SK-N-SH (cell line): ENCODE data around the gene MYO1H. TPM values are rescaled to one million over a fixed set of nuclear protein-coding genes. Genes with fewer than 3 reads are reported as not detected.

ENCODE experiments used
- CTCF ChIA-PET: fragments of 300-600, 350-600 bp; formaldehyde crosslinking; extraction: SDS; loops from one replicate; lab custom pipeline; 2021; lab: Yijun Ruan, JAX
- POLR2A ChIA-PET: fragments of 350-600 bp; sonication (Branson Sonifier 250); formaldehyde crosslinking; extraction: SDS; loops from one replicate; lab custom pipeline; 2020; ENCODE audit warnings: antibody characterized with exemption, inconsistent platforms; lab: Yijun Ruan, JAX
- DNase-seq: peaks from one replicate; pipeline ENCODE4 v3.0.0; 2012
- H2AFZ ChIP-seq: fragments of 200-600 bp; sonication (generic); 2 replicates; pipeline ENCODE4 v1.8.1; 2016; ENCODE audit warnings: antibody characterized with exemption, mild to moderate bottlenecking, low read depth
- H3F3A ChIP-seq: fragments of 200-600 bp; sonication (generic); replicated peaks from 2 replicates; pipeline ENCODE3; 2016; ENCODE audit warnings: antibody characterized with exemption, mild to moderate bottlenecking; ENCODE audit not compliant: insufficient read depth
- H3K27ac ChIP-seq, 2 experiments: fragments of 200-500 bp in 1 of 2; fragments of 200-600 bp in 1 of 2; sonication (Bioruptor generic) in 1 of 2; sonication (generic), shearing (Covaris generic) in 1 of 2; 2 replicates each; pipeline versions ENCODE4 v1.5.1 to v1.6.1; 2014 to 2016; ENCODE audit warnings: low read depth in 2 of 2, inconsistent platforms in 1 of 2, low read length in 1 of 2, mild to moderate bottlenecking in 1 of 2, mixed read lengths in 1 of 2
- H3K27me3 ChIP-seq: fragments of 200-600 bp; sonication (generic), shearing (Covaris generic); 2 replicates; pipeline ENCODE4 v1.6.1; 2016; ENCODE audit warnings: mixed run types; ENCODE audit not compliant: insufficient read depth
- H3K36me3 ChIP-seq, 2 experiments: fragments of 200-500 bp in 1 of 2; fragments of 200-600 bp in 1 of 2; sonication (Bioruptor generic) in 1 of 2; sonication (generic) in 1 of 2; replicated peaks in 1 of 2; 2 replicates each; pipeline versions ENCODE3 to v1.5.1; 2014 to 2016; ENCODE audit warnings: low read length in 1 of 2, mild to moderate bottlenecking in 1 of 2; ENCODE audit not compliant: insufficient read depth in 2 of 2, control insufficient read depth in 1 of 2
- H3K4me1 ChIP-seq, 2 experiments: fragments of 200-500 bp in 1 of 2; fragments of 200-600 bp in 1 of 2; sonication (Bioruptor generic) in 1 of 2; sonication (generic), shearing (Covaris generic) in 1 of 2; 2 replicates each; pipeline versions ENCODE4 v1.5.1 to v1.6.1; 2014 to 2016; ENCODE audit warnings: low read depth in 1 of 2, low read length in 1 of 2, mixed run types in 1 of 2; ENCODE audit not compliant: insufficient read depth in 2 of 2, control insufficient read depth in 1 of 2
- H3K4me2 ChIP-seq: fragments of 200-600 bp; sonication (generic), shearing (Covaris generic); 2 replicates; pipeline ENCODE4 v1.6.1; 2017; ENCODE audit warnings: mixed run types
- H3K4me3 ChIP-seq, 2 experiments: fragments of 200-500 bp in 1 of 2; fragments of 200-600 bp in 1 of 2; sonication (Bioruptor generic) in 1 of 2; sonication (generic), shearing (Covaris generic) in 1 of 2; 2 replicates each; pipeline versions ENCODE4 v1.5.1 to v1.8.1; 2014 to 2016; ENCODE audit warnings: low read depth in 2 of 2, inconsistent platforms in 1 of 2, low read length in 1 of 2, mild to moderate bottlenecking in 1 of 2, mixed read lengths in 1 of 2, moderate library complexity in 1 of 2
- H3K79me2 ChIP-seq: fragments of 200-600 bp; sonication (generic); 2 replicates; pipeline ENCODE4 v1.8.1; 2017; ENCODE audit warnings: mild to moderate bottlenecking; ENCODE audit not compliant: insufficient read depth
- H3K9ac ChIP-seq: fragments of 200-600 bp; sonication (generic); 2 replicates; pipeline ENCODE4 v1.6.1; 2017; ENCODE audit warnings: mixed run types
- H3K9me2 ChIP-seq: fragments of 200-600 bp; sonication (generic); 2 replicates; pipeline ENCODE4 v1.6.1; 2017; ENCODE audit warnings: mixed run types
- H3K9me3 ChIP-seq: fragments of 200-600 bp; sonication (generic); 2 replicates; pipeline ENCODE4 v1.6.1; 2017; ENCODE audit warnings: mixed run types, mild to moderate bottlenecking, moderate library complexity
- H4K20me1 ChIP-seq: fragments of 200-600 bp; sonication (generic); 2 replicates; pipeline ENCODE4 v1.6.1; 2017; ENCODE audit warnings: mild to moderate bottlenecking, mixed run types; ENCODE audit not compliant: insufficient read depth
- CHD2 ChIP-seq: fragments of 150-350 bp; IDR thresholded peaks from 2 replicates; pipeline ENCODE4 v1.6.1; 2018; ENCODE audit warnings: low read length; ENCODE audit not compliant: partially characterized antibody
- ELF1 ChIP-seq: IDR thresholded peaks from 2 replicates; pipeline ENCODE4 v1.4.0; 2012
- EZH2phosphoT487 ChIP-seq: fragments of 200-600 bp; sonication (generic); IDR thresholded peaks from 2 replicates; pipeline ENCODE4 v1.6.1; 2017; ENCODE audit warnings: low read depth, mixed run types, mild to moderate bottlenecking, antibody characterized with exemption, moderate library complexity, borderline replicate concordance
- FOSL2 ChIP-seq: IDR thresholded peaks from 2 replicates; pipeline ENCODE4 v1.4.0; 2012; ENCODE audit warnings: low read depth, mild to moderate bottlenecking, moderate library complexity, borderline replicate concordance
- GABPA ChIP-seq: IDR thresholded peaks from 2 replicates; pipeline ENCODE4 v1.4.0; 2012; ENCODE audit warnings: low read depth, mild to moderate bottlenecking
- GATA2 ChIP-seq: sonication (generic); formaldehyde crosslinking; IDR thresholded peaks from 2 replicates; pipeline ENCODE4 v1.5.0; 2020; ENCODE audit warnings: mild to moderate bottlenecking, missing genetic modification reagents
- JUND ChIP-seq: IDR thresholded peaks from 2 replicates; pipeline ENCODE4 v1.4.0; 2012
- MAX ChIP-seq: IDR thresholded peaks from 2 replicates; pipeline ENCODE4 v1.4.0; 2012; ENCODE audit warnings: low read depth
- MEF2A ChIP-seq: IDR thresholded peaks from 2 replicates; pipeline ENCODE4 v1.4.0; 2012; ENCODE audit warnings: low read depth, borderline replicate concordance
- PBX3 ChIP-seq: IDR thresholded peaks from 2 replicates; pipeline ENCODE4; 2012
- POLR2AphosphoS5 ChIP-seq: IDR thresholded peaks from 2 replicates; pipeline ENCODE4 v1.6.1; 2012; ENCODE audit warnings: low read depth, low read length
- RCOR1 ChIP-seq: fragments of 150-350 bp; IDR thresholded peaks from 2 replicates; pipeline ENCODE4 v1.6.1; 2017; ENCODE audit warnings: antibody characterized with exemption, low read length
- REST ChIP-seq: IDR thresholded peaks from 2 replicates; pipeline ENCODE4 v1.6.1; 2012; ENCODE audit warnings: mild to moderate bottlenecking, low read depth, low read length, moderate library complexity
- RFX5 ChIP-seq: IDR thresholded peaks from 2 replicates; pipeline ENCODE4 v1.6.1; 2012; ENCODE audit warnings: mild to moderate bottlenecking, improper control_type of control experiment, low read length
- RXRA ChIP-seq: IDR thresholded peaks from 2 replicates; pipeline ENCODE4 v1.4.0; 2012; ENCODE audit warnings: low read depth, mild to moderate bottlenecking, borderline replicate concordance
- TAF1 ChIP-seq: IDR thresholded peaks from 2 replicates; pipeline ENCODE4 v1.6.1; 2012; ENCODE audit warnings: low read depth, mild to moderate bottlenecking, low read length, moderate library complexity, borderline replicate concordance
- TEAD4 ChIP-seq: IDR thresholded peaks from 2 replicates; pipeline ENCODE4 v1.4.0; 2012; ENCODE audit warnings: mild to moderate bottlenecking, borderline replicate concordance; ENCODE audit not compliant: insufficient read depth
- USF2 ChIP-seq: fragments of 150-350 bp; IDR thresholded peaks from 2 replicates; pipeline ENCODE4 v1.6.1; 2017; ENCODE audit warnings: antibody characterized with exemption, low read length, low read depth, borderline replicate concordance
- YY1 ChIP-seq: IDR thresholded peaks from 2 replicates; pipeline ENCODE4 v1.4.0; 2012; ENCODE audit warnings: low read depth, mild to moderate bottlenecking
- ZBTB33 ChIP-seq: IDR thresholded peaks from 2 replicates; pipeline ENCODE4 v1.4.0; 2012; ENCODE audit warnings: low read depth, borderline replicate concordance
- WGBS: methylation state at CpG from one replicate; pipeline ENCODE4 v1.1.6; 2017; ENCODE audit warnings: low lambda C conversion rate; 5-methylcytosine and 5-hydroxymethylcytosine counted together
- polyA plus RNA-seq, 3 experiments: library from polyadenylated mRNA; depleted of rRNA; stranded (reverse); fragments of >200 nt; gene quantifications; 2 replicates each; pipeline ENCODE4 v1.2.3, GENCODE V29; 2012

Gene MYO1H
- polyA plus RNA-seq, 1 of the 3 experiments (the other 2 are of a cell fraction) = not detected

GRCh38 chr12:109451400-109451799, 103.7 kb downstream of the MYO1H start:
- no peak for DNase-seq
- Histone ChIP-seq H3K27ac (no peak overlapping the region), H3K4me1 (no peaks in the 10 kb centered on the region), H3K9ac (no peak overlapping the region), H3K27me3 (no peaks in the 10 kb centered on the region), H4K20me1 (peaks cover 18% of the 10 kb centered on the region; the same call in 1 of the 2 replicates), H3K4me3 (no peak overlapping the region), H3K9me3 (no peaks in the 10 kb centered on the region), H3K79me2 (peaks cover 84% of the 10 kb centered on the region), H2AFZ (no peak overlapping the region), H3F3A (no peaks in the 10 kb centered on the region), H3K9me2 (no peaks in the 10 kb centered on the region), H3K4me2 (no peak overlapping the region), H3K36me3 (peaks cover 58 to 79% of the 10 kb centered on the region in 2 experiments)
- ChIA-PET CTCF (interaction anchor here (1.3 to 4.8 kb wide), 5 partner anchors 18 to 394 kb away, joined by 4 to 20 read pairs (median 6); no protein-coding TSS in a partner anchor), POLR2A (no interaction called here)
- no peak for TF ChIP-seq REST
- no peak for TF ChIP-seq ZBTB33
- TF ChIP-seq PBX3 = no peak
- TF ChIP-seq CHD2 = no peak
- TF ChIP-seq TEAD4 = no peak
- TF ChIP-seq ELF1 = no peak
- no peak for TF ChIP-seq USF2
- no peak for TF ChIP-seq RCOR1
- TF ChIP-seq GABPA = no peak
- no peak for TF ChIP-seq RXRA
- TF ChIP-seq EZH2phosphoT487 = no peak
- TF ChIP-seq MAX = no peak
- no peak for TF ChIP-seq TAF1
- TF ChIP-seq POLR2AphosphoS5 = no peak
- TF ChIP-seq GATA2 (CRISPR knock-in tag) = no peak
- no peak for TF ChIP-seq JUND
- no peak for TF ChIP-seq FOSL2
- TF ChIP-seq RFX5 = no peak
- TF ChIP-seq YY1 = no peak
- no peak for TF ChIP-seq MEF2A
- WGBS = 94% methylated on average over 8 of the region's 23 CpGs
